Measurements from ENCODE around the gene PIWIL4.
"Not testable (repeated sequence)": the region's sequence is repeated elsewhere in the genome, so short reads cannot be mapped to it uniquely, and the experiment has no call there.

Gene PIWIL4

DNA sequence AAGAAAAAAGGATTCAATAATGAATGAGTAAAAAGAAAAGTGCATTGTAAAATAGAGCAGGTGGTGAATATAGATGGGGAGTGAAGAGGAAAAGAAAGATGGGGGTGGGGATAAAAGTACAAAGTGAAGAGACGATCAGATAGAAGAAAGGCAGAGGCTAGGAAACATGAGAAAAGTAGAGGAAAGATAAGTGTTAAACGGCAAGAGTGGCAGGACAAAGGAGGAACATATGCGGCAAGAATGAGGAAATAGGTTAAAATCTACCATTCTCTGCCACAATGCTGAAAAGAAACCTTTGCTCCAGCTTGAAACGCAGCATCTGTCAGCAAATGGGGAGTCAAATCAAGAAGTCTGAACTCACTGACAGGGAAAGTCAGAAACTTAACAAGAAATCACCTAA, 16.7 kb upstream of the PIWIL4 start:
- Histone ChIP-seq H3K27me3 (ENCODE audit: low read depth, low read length) (no peaks in the 10 kb centered on the region), H3K27ac (ENCODE audit: low read length) (no peak overlapping the region), H3K36me3 (ENCODE audit: control insufficient read depth in 1 of 2, insufficient read depth in 2 of 2, low read length in 2 of 2) (peaks cover 0 to 4% of the 10 kb centered on the region in 2 donors), H3K4me3 (ENCODE audit: low read depth in 1 of 2, low read length in 2 of 2) (no peak overlapping the region), H3K4me1 (ENCODE audit: control insufficient read depth in 1 of 2, insufficient read depth in 2 of 2, low read length in 2 of 2) (peaks cover 0 to 38% of the 10 kb centered on the region in 2 donors), H3K9me3 (ENCODE audit: control insufficient read depth in 1 of 2, low read length in 2 of 2) (no peaks in the 10 kb centered on the region)

DNA sequence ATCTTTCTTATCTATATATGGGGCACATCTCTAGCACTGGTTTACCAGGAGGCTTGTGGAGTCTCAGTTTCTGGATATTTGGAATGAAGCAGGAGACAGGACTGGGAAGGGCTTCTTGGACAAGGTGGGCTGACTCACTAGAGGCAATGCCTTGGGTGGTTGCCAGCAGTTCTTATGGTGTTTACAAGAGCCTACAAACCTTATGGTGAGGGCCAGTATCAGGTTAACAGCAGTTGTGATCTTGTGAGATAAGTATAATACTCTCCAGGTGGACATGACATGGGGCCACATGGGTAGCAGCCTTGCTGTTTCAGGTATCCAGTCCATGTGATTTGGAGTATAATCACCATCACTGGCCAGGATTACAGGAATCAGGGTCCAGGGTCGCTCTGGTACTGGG, 13.2 kb upstream of the PIWIL4 start:
- Histone ChIP-seq H3K36me3 (ENCODE audit: control insufficient read depth in 1 of 2, insufficient read depth in 2 of 2, low read length in 2 of 2) (peaks cover 0 to 4% of the 10 kb centered on the region in 2 donors), H3K27me3 (ENCODE audit: low read depth, low read length) (no peaks in the 10 kb centered on the region), H3K27ac (ENCODE audit: low read length) (no peak overlapping the region), H3K9me3 (ENCODE audit: control insufficient read depth in 1 of 2, low read length in 2 of 2) (no peaks in the 10 kb centered on the region), H3K4me1 (ENCODE audit: control insufficient read depth in 1 of 2, insufficient read depth in 2 of 2, low read length in 2 of 2) (peaks cover 4 to 22% of the 10 kb centered on the region in 2 donors), H3K4me3 (ENCODE audit: low read depth in 1 of 2, low read length in 2 of 2) (no peak overlapping the region)

DNA sequence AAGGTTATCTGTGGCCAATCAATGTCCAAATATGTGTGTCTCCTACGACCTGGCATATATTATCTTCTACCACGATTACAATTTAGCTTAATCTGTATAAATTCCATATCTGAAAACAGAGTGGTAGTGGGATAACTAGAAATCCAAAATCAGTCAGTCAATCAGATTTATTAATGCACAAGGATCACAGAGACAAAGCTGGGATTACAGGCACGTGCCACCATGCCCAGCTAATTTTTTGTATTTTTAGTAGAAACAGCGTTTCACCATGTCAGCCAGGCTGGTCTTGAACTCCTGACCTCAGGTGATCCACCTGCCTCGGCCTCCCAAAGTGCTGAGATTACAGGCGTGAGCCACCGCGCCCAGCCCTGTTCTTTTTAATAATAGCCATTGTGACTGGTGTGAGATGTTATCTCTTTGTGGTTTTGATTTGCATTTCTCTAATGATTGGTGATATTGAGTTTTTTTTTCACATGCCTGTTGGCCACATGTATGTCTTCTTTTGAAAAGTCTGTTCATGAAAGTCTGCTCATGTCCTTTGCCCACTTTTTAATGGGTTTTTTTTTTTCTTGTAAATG, 11.3 kb upstream of the PIWIL4 start:
- not testable (repeated sequence) for H3K27ac ChIP-seq (ENCODE audit: low read length); H3K27me3 ChIP-seq (ENCODE audit: low read depth, low read length); H3K4me3 ChIP-seq (ENCODE audit: low read depth in 1 of 2, low read length in 2 of 2); H3K9me3 ChIP-seq (ENCODE audit: control insufficient read depth in 1 of 2, low read length in 2 of 2); H3K36me3 ChIP-seq (ENCODE audit: control insufficient read depth in 1 of 2, insufficient read depth in 2 of 2, low read length in 2 of 2)
- H3K4me1 ChIP-seq (ENCODE audit: control insufficient read depth in 1 of 2, insufficient read depth in 2 of 2, low read length in 2 of 2): peaks cover 4 to 17% of the 10 kb centered on the region in 2 donors

DNA sequence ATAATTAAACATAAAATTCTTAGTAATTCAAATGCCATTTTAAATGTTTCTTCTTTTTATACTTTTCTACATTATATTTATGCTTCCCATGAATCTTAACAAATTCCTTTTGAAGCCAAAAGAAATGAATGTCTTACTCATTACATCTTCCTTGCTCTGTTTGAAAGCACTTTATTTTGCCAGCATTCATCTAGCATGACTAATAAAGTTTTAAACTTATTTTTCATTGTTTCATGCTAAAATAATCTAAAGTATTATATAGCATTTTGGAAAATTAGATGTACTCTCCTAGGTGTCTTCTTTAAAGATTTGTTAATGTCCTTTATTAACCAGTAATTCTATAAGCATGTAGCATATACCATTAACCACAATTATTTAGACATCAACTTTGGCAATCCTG, 9.7 kb upstream of the PIWIL4 start:
- Histone ChIP-seq H3K4me3 (ENCODE audit: low read depth in 1 of 2, low read length in 2 of 2) (no peak overlapping the region), H3K9me3 (ENCODE audit: control insufficient read depth in 1 of 2, low read length in 2 of 2) (no peaks in the 10 kb centered on the region), H3K27ac (ENCODE audit: low read length) (no peak overlapping the region), H3K4me1 (ENCODE audit: control insufficient read depth in 1 of 2, insufficient read depth in 2 of 2, low read length in 2 of 2) (peaks cover 4 to 17% of the 10 kb centered on the region in 2 donors), H3K36me3 (ENCODE audit: control insufficient read depth in 1 of 2, insufficient read depth in 2 of 2, low read length in 2 of 2) (peaks cover 0 to 3% of the 10 kb centered on the region in 2 donors), H3K27me3 (ENCODE audit: low read depth, low read length) (no peaks in the 10 kb centered on the region)

DNA sequence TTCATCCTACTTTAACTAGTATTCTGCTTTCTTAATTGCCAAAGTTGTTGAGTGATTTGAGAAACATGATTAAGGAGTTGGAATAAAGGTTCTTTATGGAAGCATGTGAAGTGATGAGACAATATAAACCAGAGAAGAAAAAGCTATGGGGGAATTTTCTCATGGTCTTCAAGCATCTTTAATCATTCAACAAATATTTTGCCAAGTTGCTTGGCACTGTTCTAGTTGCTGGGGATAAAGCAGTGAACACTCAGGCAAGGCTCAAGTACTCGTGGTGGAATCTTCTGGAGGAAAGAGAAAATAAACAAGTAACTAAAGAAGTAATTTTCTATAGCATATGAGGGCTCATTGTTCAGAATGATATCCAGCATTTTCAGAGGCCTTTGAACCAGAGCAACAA, 9.2 kb upstream of the PIWIL4 start:
- Histone ChIP-seq H3K27ac (ENCODE audit: low read length) (no peak overlapping the region), H3K27me3 (ENCODE audit: low read depth, low read length) (no peaks in the 10 kb centered on the region), H3K9me3 (ENCODE audit: control insufficient read depth in 1 of 2, low read length in 2 of 2) (no peaks in the 10 kb centered on the region), H3K36me3 (ENCODE audit: control insufficient read depth in 1 of 2, insufficient read depth in 2 of 2, low read length in 2 of 2) (no peaks in the 10 kb centered on the region), H3K4me1 (ENCODE audit: control insufficient read depth in 1 of 2, insufficient read depth in 2 of 2, low read length in 2 of 2) (peaks cover 4 to 17% of the 10 kb centered on the region in 2 donors), H3K4me3 (ENCODE audit: low read depth in 1 of 2, low read length in 2 of 2) (no peak overlapping the region)

DNA sequence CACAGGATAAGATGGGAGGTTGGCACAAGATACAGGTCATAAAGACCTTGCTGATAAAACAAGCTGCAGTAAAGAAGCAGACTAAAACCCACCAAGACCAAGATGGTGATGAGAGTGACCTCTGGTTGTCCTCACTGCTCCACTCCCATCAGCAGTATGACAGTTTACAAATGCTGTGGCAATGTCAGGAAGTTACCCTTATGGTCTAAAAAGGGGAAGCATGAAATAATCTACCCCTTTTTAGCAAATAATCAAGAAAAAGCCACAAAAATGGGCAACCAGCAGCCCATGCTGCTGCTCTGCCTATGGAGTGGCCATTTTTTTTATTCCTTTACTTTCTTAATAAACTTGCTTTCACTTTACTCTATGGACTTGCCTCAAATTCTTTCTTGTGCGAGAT, 8.7 kb upstream of the PIWIL4 start:
- Histone ChIP-seq H3K27ac (ENCODE audit: low read length) (no peak overlapping the region), H3K27me3 (ENCODE audit: low read depth, low read length) (no peaks in the 10 kb centered on the region), H3K4me1 (ENCODE audit: control insufficient read depth in 1 of 2, insufficient read depth in 2 of 2, low read length in 2 of 2) (peaks cover 4 to 20% of the 10 kb centered on the region in 2 donors), H3K9me3 (ENCODE audit: control insufficient read depth in 1 of 2, low read length in 2 of 2) (no peaks in the 10 kb centered on the region), H3K4me3 (ENCODE audit: low read depth in 1 of 2, low read length in 2 of 2) (no peak overlapping the region), H3K36me3 (ENCODE audit: control insufficient read depth in 1 of 2, insufficient read depth in 2 of 2, low read length in 2 of 2) (no peaks in the 10 kb centered on the region)

DNA sequence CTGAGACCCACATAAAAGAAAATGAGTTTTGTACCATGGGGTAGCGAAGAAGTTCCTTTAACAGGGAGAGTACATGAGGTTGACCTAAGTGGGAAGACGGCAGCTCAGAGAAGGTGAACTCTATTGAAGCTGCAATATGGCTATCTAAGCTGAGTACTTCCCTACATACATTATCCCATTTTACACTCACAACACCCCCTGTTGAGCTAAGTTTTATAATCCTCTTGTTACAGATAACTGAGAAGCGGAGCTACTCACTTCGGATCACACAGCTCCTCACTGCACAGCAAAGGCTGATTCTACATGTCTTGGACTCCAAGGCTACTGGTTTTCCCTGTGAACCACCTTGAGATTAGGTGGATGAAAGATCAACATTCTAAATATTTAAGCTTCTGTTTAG, 8.2 kb upstream of the PIWIL4 start:
- Histone ChIP-seq H3K4me1 (ENCODE audit: control insufficient read depth in 1 of 2, insufficient read depth in 2 of 2, low read length in 2 of 2) (peaks cover 4 to 24% of the 10 kb centered on the region in 2 donors), H3K27me3 (ENCODE audit: low read depth, low read length) (no peaks in the 10 kb centered on the region), H3K4me3 (ENCODE audit: low read depth in 1 of 2, low read length in 2 of 2) (no peak overlapping the region), H3K36me3 (ENCODE audit: control insufficient read depth in 1 of 2, insufficient read depth in 2 of 2, low read length in 2 of 2) (no peaks in the 10 kb centered on the region), H3K9me3 (ENCODE audit: control insufficient read depth in 1 of 2, low read length in 2 of 2) (no peaks in the 10 kb centered on the region), H3K27ac (ENCODE audit: low read length) (no peak overlapping the region)

DNA sequence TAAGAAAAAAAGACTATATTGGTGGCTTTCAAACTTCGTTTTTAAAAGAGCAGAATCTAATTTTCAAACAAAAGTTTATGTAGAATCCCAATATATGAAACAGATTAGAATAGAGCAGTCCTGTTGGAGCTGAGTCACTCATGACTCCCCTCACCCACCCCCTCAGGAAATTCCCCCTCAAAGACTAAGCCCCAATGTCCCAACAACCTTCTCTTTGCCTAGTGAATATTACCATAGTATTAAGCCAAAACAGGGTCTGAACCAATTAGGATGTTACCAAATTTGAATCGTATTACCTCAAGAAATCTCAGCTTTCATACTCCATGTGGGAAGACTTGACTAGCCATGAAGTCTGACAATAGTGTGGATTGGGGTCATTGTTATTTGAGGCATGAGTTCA, 7.8 kb upstream of the PIWIL4 start:
- Histone ChIP-seq H3K27me3 (ENCODE audit: low read depth, low read length) (no peaks in the 10 kb centered on the region), H3K27ac (ENCODE audit: low read length) (no peak overlapping the region), H3K4me3 (ENCODE audit: low read depth in 1 of 2, low read length in 2 of 2) (no peak overlapping the region), H3K9me3 (ENCODE audit: control insufficient read depth in 1 of 2, low read length in 2 of 2) (no peaks in the 10 kb centered on the region), H3K36me3 (ENCODE audit: control insufficient read depth in 1 of 2, insufficient read depth in 2 of 2, low read length in 2 of 2) (no peaks in the 10 kb centered on the region), H3K4me1 (ENCODE audit: control insufficient read depth in 1 of 2, insufficient read depth in 2 of 2, low read length in 2 of 2) (peaks cover 4 to 24% of the 10 kb centered on the region in 2 donors)

DNA sequence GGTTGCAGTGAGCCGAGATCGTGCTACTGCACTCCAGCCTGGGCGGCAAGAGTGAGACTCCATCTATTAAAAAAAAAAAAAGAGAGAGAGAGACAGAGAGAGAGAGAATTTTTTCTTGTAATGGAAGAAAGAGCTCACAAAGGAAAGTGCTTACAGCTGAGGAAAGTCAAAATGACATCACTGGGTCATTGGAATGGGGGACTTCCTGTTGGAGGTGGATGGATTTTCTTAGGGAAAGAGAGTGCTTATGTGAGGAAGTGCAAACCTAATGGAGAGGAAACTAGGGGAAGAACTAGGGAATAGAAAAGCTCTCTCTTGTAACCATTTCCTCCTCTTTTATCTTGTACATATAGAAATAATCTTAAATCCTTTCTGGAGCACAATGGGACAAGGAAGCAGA, 6.3 kb upstream of the PIWIL4 start:
- H3K27me3 ChIP-seq (ENCODE audit: low read depth, low read length): no peaks in the 10 kb centered on the region
- H3K9me3 ChIP-seq (ENCODE audit: control insufficient read depth in 1 of 2, low read length in 2 of 2): no peaks in the 10 kb centered on the region
- H3K27ac ChIP-seq (ENCODE audit: low read length): no peak overlapping the region
- H3K4me1 ChIP-seq (ENCODE audit: control insufficient read depth in 1 of 2, insufficient read depth in 2 of 2, low read length in 2 of 2): peaks cover 4 to 24% of the 10 kb centered on the region in 2 donors
- H3K36me3 ChIP-seq (ENCODE audit: control insufficient read depth in 1 of 2, insufficient read depth in 2 of 2, low read length in 2 of 2): no peaks in the 10 kb centered on the region
- no peak overlapping the region for H3K4me3 ChIP-seq (ENCODE audit: low read depth in 1 of 2, low read length in 2 of 2)

DNA sequence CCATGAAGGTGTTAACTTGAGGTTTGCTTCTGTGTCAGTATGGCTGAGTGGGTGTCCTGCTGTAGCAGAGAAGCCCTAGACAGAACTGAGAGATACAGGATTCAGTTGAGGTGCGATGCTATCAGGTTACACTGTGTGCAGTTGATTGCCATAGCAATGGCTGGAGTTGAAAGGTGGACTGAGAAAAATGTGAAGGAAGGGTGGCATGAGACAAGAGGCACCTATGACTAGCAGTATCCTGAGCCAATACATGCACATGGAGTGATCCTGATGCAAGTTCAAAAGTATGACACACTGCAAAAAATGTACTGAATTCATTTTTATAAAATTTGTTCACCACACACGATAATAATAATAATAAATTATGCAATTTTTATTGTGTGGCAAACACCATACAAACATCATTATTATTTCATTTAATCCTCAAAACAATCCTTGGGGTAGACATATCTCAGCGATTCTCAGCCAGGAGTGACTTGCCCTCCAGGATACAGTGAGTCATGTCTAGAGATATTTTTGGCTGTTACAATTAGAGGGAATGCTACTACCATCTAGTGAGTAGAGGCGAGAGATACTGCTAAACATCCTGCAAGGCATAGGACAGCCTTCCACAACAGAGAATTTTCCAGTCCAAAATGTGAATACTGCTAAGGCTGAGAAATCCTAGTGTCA, 3.9 kb upstream of the PIWIL4 start:
- H3K36me3 ChIP-seq (ENCODE audit: control insufficient read depth in 1 of 2, insufficient read depth in 2 of 2, low read length in 2 of 2): no peaks in the 10 kb centered on the region

DNA sequence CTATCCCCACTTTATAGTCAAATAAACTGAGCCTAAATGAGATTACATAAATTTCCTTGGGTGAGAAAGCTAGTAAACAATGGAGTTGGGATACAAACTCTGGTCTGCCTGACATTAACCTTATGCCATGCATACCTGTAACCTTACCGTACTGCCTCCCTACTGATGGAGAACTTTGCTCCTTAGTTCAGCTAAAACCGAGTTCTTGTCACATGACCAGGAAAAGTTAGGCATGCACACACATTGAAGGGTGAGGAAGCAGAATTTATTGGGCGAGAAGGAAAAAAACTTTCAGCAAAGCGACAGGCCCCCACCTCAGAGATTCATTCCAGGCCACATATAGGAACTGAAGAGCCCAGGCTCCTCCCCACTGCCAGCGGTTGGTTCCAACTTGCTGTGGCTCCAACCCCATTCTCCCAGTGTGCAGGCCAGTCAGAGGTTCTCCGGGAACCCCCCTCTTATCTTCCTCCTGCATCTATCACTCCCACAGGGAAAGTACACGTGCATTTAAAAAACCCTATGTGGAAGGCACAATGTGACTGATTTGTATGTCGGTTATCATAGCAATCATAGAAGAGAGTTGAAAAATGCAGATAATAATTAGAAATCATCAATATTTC, 3.2 kb upstream of the PIWIL4 start:
- Histone ChIP-seq H3K36me3 (ENCODE audit: control insufficient read depth in 1 of 2, insufficient read depth in 2 of 2, low read length in 2 of 2) (no peaks in the 10 kb centered on the region), H3K4me1 (ENCODE audit: control insufficient read depth in 1 of 2, insufficient read depth in 2 of 2, low read length in 2 of 2) (peaks cover 0 to 7% of the 10 kb centered on the region in 2 donors), H3K27me3 (ENCODE audit: low read depth, low read length) (no peaks in the 10 kb centered on the region), H3K4me3 (ENCODE audit: low read depth in 1 of 2, low read length in 2 of 2) (no peak overlapping the region), H3K9me3 (ENCODE audit: control insufficient read depth in 1 of 2, low read length in 2 of 2) (no peaks in the 10 kb centered on the region), H3K27ac (ENCODE audit: low read length) (no peak overlapping the region)

More for the DNA sequence above, 3.9 kb upstream of the PIWIL4 start:
- Histone ChIP-seq H3K27me3 (ENCODE audit: low read depth, low read length) (no peaks in the 10 kb centered on the region), H3K27ac (ENCODE audit: low read length) (no peak overlapping the region), H3K4me3 (ENCODE audit: low read depth in 1 of 2, low read length in 2 of 2) (no peak overlapping the region), H3K4me1 (ENCODE audit: control insufficient read depth in 1 of 2, insufficient read depth in 2 of 2, low read length in 2 of 2) (peaks cover 0 to 9% of the 10 kb centered on the region in 2 donors), H3K9me3 (ENCODE audit: control insufficient read depth in 1 of 2, low read length in 2 of 2) (no peaks in the 10 kb centered on the region)
